Astrocyte of the cerebellum (primary cell): Measurements from ENCODE around the gene SMAP2.
"Not testable (repeated sequence)": the region's sequence is repeated elsewhere in the genome, so short reads cannot be mapped to it uniquely, and the experiment has no call there.

Source experiments
- DNase-seq: peaks from one replicate; pipeline ENCODE4 v3.0.0-alpha.2; 2011; ENCODE audit warnings: low read depth
- H3K4me3 ChIP-seq: 2 replicates; pipeline ENCODE4 v1.5.1; 2011; ENCODE audit warnings: mild to moderate bottlenecking, low read depth, low read length, moderate library complexity
- CTCF ChIP-seq: IDR thresholded peaks from 2 replicates; pipeline ENCODE4 v1.5.1; 2012; ENCODE audit warnings: low read length, low read depth, moderate library complexity, mild to moderate bottlenecking; ENCODE audit errors: missing control alignments
- in situ Hi-C: cut with HindIII; loops from 2 replicates; pipeline ENCODE4 v1.10.0; 2017; ENCODE audit warnings: low sequenced_read_pairs

The SMAP2 gene

GRCh38 chr1:40385437-40386358, 12.2 kb downstream of the SMAP2 start:
- DNase-seq, result no peak
- TF ChIP-seq CTCF, result no peak
- H3K4me3 ChIP-seq, result no peak overlapping the region
- in situ Hi-C loops, result no loop called here

DNA sequence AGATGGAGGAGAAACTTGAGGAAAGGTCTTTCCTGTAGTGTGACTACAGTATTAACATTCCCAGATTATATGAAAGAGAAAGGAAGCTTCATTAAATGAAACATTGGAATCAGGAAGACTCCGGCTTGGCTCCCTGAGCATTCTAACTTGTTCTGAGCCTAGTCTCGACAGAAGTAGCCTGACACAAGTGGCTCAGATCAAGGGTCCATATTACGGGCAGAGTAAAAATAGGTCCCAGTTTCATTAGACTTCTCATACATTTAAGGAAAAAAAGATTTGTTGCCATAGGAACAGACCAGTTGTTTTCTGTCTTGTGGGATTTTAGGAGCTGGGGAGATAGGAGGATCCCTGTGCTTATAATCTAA, 12.8 kb downstream of the SMAP2 start:
- in situ Hi-C loops, result no loop called here
- TF ChIP-seq CTCF, result no peak
- DNase-seq, result no peak
- no peak overlapping the region for H3K4me3 ChIP-seq

- no peak overlapping the region for H3K4me3 ChIP-seq
- in situ Hi-C loops, result no loop called here
These were observed 13.3 kb downstream of the SMAP2 start for GRCh38 chr1:40386796-40387195.

DNA sequence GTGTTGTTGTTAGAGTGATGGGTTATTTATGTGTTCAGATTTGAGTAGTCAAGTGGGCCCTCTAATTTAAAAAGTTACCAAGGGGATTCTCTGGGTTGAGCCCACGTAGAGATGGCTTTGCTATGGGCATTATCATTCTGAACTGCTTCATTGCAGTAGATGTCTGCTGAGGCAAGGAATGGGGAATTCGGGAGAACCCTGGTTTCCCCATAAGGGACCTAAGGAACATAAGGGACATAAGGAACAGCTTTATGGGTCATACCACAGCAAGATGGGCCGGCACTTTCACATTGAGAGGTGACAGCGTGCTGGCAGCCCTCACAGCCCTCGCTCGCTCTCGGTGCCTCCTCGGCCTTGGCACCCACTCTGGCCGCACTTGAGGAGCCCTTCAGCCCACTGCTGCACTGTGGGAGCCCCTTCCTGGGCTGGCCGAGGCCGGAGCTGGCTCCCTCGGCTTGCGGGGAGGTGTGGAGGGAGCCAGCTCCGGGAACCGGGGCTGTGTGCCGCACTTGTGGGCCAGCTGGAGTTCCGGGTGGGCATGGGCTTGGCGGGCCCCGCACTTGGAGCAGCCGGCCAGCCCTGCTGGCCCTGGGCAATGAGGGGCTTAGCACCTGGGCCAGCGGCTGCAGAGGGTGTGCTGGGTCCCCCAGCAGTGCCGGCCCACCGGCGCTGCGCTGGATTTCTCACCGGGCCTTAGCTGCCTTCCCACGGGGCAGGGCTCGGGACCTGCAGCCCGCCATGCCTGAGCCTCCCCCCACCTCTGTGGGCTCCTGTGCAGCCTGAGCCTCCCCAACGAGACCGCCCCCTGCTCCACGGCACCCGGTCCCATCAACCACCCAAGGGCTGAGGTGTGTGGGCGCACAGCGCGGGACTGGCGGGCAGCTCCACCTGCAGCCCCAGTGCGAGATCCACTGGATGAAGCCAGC, 14.1 kb downstream of the SMAP2 start:
- H3K4me3 ChIP-seq, in situ Hi-C loops, DNase-seq: not testable (repeated sequence)

More at GRCh38 chr1:40386796-40387195, 13.3 kb downstream of the SMAP2 start:
- no peak for DNase-seq
- TF ChIP-seq CTCF, result no peak

DNA sequence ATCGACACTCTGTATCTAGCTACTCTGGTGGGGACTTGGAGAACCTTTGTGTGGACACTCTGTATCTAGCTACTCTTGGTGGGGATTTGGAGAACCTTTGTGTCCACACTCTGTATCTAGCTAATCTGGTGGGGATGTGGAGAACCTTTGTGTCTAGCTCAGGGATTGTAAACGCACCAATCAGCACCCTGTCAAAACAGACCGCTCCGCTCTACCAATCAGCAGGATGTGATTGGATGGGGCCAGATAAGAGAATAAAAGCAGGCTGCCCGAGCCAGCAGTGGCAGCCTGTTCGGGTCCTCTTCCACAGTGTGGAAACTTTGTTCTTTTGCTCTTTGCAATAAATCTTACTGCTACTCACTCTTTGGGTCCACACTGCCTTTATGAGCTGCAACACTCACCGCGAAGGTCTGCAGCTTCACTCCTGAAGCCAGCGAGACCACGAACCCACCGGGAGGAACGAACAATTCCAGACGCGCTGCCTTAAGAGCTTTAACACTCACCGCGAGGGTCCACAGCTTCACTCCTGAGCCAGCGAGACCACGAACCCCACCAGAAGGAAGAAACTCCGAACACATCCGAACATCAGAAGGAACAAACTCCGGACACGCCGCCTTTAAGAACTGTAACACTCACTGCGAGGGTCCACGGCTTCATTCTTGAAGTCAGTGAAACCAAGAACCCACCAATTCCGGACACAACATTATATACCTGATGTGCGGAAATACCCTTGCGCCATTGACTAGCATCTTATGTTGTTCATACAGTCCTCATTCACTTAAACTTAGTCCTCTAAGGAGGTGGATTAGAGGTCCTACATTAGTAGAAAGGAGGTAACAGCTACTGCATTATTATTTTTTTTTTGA, 15.2 kb downstream of the SMAP2 start:
- in situ Hi-C loops, result not testable (repeated sequence)

DNA sequence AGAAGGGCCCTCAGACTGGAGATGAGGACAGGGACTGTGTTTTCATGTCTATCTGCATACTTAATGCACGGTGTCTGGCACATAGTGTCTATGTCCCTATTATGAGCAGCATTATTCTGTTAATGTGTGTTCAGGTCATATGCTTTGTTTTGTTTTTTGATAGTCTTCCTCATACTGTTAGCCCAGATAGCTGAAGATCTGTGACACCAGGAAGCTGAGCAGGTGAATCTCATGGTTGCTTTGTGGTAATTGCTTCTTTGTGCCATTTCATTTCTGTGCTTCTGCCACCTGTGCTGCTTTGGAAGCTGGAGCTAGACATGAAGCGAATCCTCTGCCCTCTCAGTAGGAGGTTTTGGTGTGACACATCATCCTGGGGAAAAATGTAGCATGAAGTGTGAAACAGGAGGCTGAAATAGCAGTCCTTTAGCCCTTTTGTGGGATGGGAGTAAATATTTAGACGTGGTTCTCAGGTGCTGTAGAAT, 15.8 kb downstream of the SMAP2 start:
- no peak overlapping the region for H3K4me3 ChIP-seq
- TF ChIP-seq CTCF, result no peak
- DNase-seq, result no peak
- in situ Hi-C loops, result no loop called here

More for the DNA sequence above, 15.2 kb downstream of the SMAP2 start:
- not testable (repeated sequence) for H3K4me3 ChIP-seq, DNase-seq
